Fibroblast of skin of abdomen (primary cell): ENCODE measurements around the gene KRT27.
"Not testable (repeated sequence)": the region's sequence is repeated elsewhere in the genome, so short reads cannot be mapped to it uniquely, and the experiment has no call there.

Experiments
- DNase-seq: peaks from one replicate; pipeline ENCODE4 v3.0.0-alpha.2; 2013

The KRT27 gene

GRCh38 chr17:40753804-40754203 lies 28.5 kb downstream of the KRT27 start:
- DNase-seq = no peak

DNA sequence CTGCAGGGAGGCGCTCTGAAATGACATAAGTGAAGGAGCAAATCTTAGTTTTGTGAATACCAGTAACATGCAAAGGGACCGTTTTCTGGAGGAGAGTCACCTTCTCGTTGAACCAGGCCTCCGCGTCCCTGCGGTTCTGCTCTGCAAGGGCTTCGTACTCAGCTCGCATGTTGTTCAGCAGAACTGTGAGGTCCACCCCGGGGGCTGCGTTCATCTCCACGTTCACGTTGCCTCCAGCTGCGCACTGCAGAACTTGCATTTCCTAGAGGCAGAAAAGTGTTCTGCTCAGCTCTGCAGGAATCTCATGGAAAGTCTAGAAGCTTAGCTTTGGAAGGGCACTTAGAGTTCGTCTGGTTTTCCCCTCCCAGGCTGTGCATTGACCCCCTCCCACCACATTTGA lies 31.3 kb downstream of the KRT27 start:
- no peak for DNase-seq

GRCh38 chr17:40750391-40750790 lies 32.0 kb downstream of the KRT27 start:
- DNase-seq = no peak

DNA sequence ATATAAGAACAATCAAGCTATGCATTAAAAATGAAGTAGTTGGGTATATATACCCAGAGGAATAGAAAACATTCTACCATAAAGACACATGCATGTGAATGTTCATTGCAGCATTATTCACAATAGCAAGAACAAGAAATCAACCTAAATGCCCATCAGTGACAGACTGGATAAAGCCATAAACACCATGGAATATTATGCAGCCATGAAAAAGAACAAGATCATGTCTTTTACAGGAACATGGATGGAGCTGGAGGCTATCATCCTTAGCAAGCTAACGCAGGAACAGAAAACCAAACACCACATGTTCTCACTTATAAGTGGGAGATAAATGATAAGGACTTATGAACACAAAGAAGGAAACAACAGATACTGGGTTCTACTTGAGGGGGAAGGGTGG lies 33.7 kb downstream of the KRT27 start:
- not testable (repeated sequence) for DNase-seq

DNA sequence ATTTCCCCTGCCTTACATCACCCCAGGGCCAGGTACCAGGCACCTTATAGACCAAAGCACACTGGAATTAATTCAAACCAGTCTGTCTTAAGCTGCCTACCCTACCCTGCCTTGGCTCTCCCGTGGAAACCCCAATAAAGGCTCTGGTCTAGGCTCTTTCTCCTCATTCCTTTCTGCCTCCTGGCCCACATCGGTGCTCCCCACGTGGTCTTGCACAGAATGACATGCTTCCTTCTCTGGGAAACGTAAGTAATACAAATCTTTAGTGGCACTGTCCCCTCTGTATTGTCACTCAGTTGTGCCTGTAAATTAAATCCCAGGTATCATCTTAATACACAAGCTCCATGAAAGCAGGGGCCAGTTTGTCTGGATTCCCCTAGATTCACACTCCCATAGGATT lies 43.8 kb downstream of the KRT27 start:
- no peak for DNase-seq

DNA sequence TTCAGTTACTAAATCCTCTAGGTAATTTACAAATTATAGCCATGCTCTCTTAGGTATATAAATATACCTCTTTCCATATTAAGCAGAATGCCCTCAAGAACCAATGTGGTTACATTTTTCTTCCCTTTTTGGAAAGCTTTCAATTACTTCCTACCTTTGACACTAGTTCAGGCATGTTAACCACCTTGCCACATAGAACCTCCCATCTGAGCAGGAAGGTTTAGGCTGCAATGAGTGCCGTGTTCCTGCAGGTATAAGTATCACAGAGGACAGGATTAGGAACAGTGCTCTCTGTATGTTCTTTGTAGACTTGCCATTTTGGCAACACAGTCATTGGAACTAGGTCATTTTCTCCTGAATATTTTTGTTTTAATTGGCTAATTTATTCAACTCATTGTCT lies 47.3 kb downstream of the KRT27 start:
- no peak for DNase-seq

- no peak for DNase-seq
Measured at GRCh38 chr17:40734018-40734417, 48.3 kb downstream of the KRT27 start.

- no peak for DNase-seq
Measured at GRCh38 chr17:40730970-40731369, 51.4 kb downstream of the KRT27 start.

GRCh38 chr17:40727447-40728231 lies 54.7 kb downstream of the KRT27 start:
- DNase-seq = peak; percentile 10

- no peak for DNase-seq
Measured at GRCh38 chr17:40726919-40727318, 55.4 kb downstream of the KRT27 start.
